Activated CD4-positive, alpha-beta T cell treated with anti-CD3 and anti-CD28 coated beads, Interleukin-2, amount 10 ng/mL, durations not matched to agents 7 days and 5 days (primary cell): ENCODE results near the gene ADIG. TPM values are rescaled to one million over a fixed set of nuclear protein-coding genes. Genes with fewer than 3 reads are reported as not detected.

ENCODE experiments used
- CTCF ChIA-PET: fragments of 350-600 bp; sonication (Branson Sonifier 250); formaldehyde crosslinking; loops from one replicate; lab custom pipeline; 2021; ENCODE audit warnings: antibody characterized with exemption; lab: Charles Lee
- POLR2A ChIA-PET: fragments of 350-600 bp; sonication (Branson Sonifier 250); formaldehyde crosslinking; loops from one replicate; lab custom pipeline; 2021; ENCODE audit warnings: antibody characterized with exemption; lab: Charles Lee
- DNase-seq: peaks from one replicate; pipeline ENCODE4 v3.0.0-alpha.2; 2020
- H3K27ac Mint-ChIP-seq: one replicate; pipeline ENCODE4 v1.8.0; 2021; ENCODE audit warnings: mild to moderate bottlenecking, moderate library complexity, mixed read lengths
- H3K27me3 Mint-ChIP-seq: one replicate; pipeline ENCODE4 v1.8.0; 2021; ENCODE audit warnings: mixed read lengths
- H3K36me3 Mint-ChIP-seq: one replicate; pipeline ENCODE4 v1.8.0; 2021; ENCODE audit warnings: low read depth, mixed read lengths
- H3K4me1 Mint-ChIP-seq: one replicate; pipeline ENCODE4 v1.8.0; 2021; ENCODE audit warnings: mixed read lengths
- H3K4me3 Mint-ChIP-seq: one replicate; pipeline ENCODE4 v1.8.0; 2021; ENCODE audit warnings: mild to moderate bottlenecking, moderate library complexity, mixed read lengths
- H3K9me3 Mint-ChIP-seq: one replicate; pipeline ENCODE4 v1.8.0; 2021; ENCODE audit warnings: mixed read lengths
- total RNA-seq, 2 experiments: library from RNA; stranded (reverse); gene quantifications; one replicate each; pipeline ENCODE4 v1.2.3, GENCODE V29; 2021

Gene ADIG
- total RNA-seq, 2 experiments from 2014 or later, result not detected

- Mint-ChIP-seq H3K9me3 (no peaks in the 10 kb centered on the region), H3K27me3 (no peaks in the 10 kb centered on the region), H3K36me3 (peaks cover 38% of the 10 kb centered on the region), H3K4me1 (no peaks in the 10 kb centered on the region), H3K4me3 (no peak overlapping the region), H3K27ac (no peak overlapping the region)
- no peak for DNase-seq
- ChIA-PET POLR2A (no interaction called here), CTCF (no interaction called here)
Measured at GRCh38 chr20:38555395-38555794, 25.6 kb upstream of the ADIG start.

GRCh38 chr20:38557174-38557573 is 23.8 kb upstream of the ADIG start:
- CTCF ChIA-PET, result no interaction called here
- H3K4me3 Mint-ChIP-seq, result no peak overlapping the region
- POLR2A ChIA-PET, result no interaction called here
- DNase-seq, result no peak
- no peak overlapping the region for H3K27ac Mint-ChIP-seq
- H3K9me3 Mint-ChIP-seq, result no peaks in the 10 kb centered on the region
- no peaks in the 10 kb centered on the region for H3K27me3 Mint-ChIP-seq
- H3K36me3 Mint-ChIP-seq, result peaks cover 38% of the 10 kb centered on the region
- H3K4me1 Mint-ChIP-seq, result no peaks in the 10 kb centered on the region

- POLR2A ChIA-PET, result no interaction called here
- Mint-ChIP-seq H3K27ac (no peak overlapping the region), H3K9me3 (no peaks in the 10 kb centered on the region), H3K36me3 (peaks cover 38% of the 10 kb centered on the region), H3K4me1 (no peaks in the 10 kb centered on the region), H3K4me3 (no peak overlapping the region), H3K27me3 (no peaks in the 10 kb centered on the region)
- DNase-seq, result no peak
- CTCF ChIA-PET, result interaction anchor here (0.6 kb wide), 2 partner anchors 73 to 1320 kb away, joined by 4 to 5 read pairs; no protein-coding TSS in a partner anchor
Measured at GRCh38 chr20:38558596-38559360, 22.2 kb upstream of the ADIG start.

GRCh38 chr20:38559764-38560163 is 21.2 kb upstream of the ADIG start:
- Mint-ChIP-seq H3K4me3 (no peak overlapping the region), H3K36me3 (peaks cover 32% of the 10 kb centered on the region), H3K27ac (no peak overlapping the region), H3K27me3 (no peaks in the 10 kb centered on the region), H3K9me3 (no peaks in the 10 kb centered on the region), H3K4me1 (no peaks in the 10 kb centered on the region)
- CTCF ChIA-PET, result interaction anchor here (0.7 kb wide), 2 partner anchors 19 to 189 kb away, joined by 3 to 5 read pairs; no protein-coding TSS in a partner anchor
- POLR2A ChIA-PET, result interaction anchor here (0.6 kb wide), 1 partner anchor 1221 kb away, joined by 3 read pairs; no protein-coding TSS in a partner anchor
- no peak for DNase-seq

- CTCF ChIA-PET, result no interaction called here
- Mint-ChIP-seq H3K4me1 (no peaks in the 10 kb centered on the region), H3K36me3 (peaks cover 28% of the 10 kb centered on the region), H3K27me3 (no peaks in the 10 kb centered on the region), H3K4me3 (no peak overlapping the region), H3K9me3 (no peaks in the 10 kb centered on the region), H3K27ac (no peak overlapping the region)
- no peak for DNase-seq
- POLR2A ChIA-PET, result no interaction called here
Measured at GRCh38 chr20:38563802-38564431, 17.1 kb upstream of the ADIG start.

- H3K9me3 Mint-ChIP-seq, result no peaks in the 10 kb centered on the region
- no peak overlapping the region for H3K4me3 Mint-ChIP-seq
- ChIA-PET POLR2A (no interaction called here), CTCF (no interaction called here)
- DNase-seq, result no peak
- no peak overlapping the region for H3K27ac Mint-ChIP-seq
- peaks cover 23% of the 10 kb centered on the region for H3K36me3 Mint-ChIP-seq
- H3K4me1 Mint-ChIP-seq, result no peaks in the 10 kb centered on the region
- H3K27me3 Mint-ChIP-seq, result no peaks in the 10 kb centered on the region
Measured at GRCh38 chr20:38564680-38565079, 16.3 kb upstream of the ADIG start.

GRCh38 chr20:38566036-38566598 is 14.9 kb upstream of the ADIG start:
- H3K4me3 Mint-ChIP-seq, result no peak overlapping the region
- ChIA-PET POLR2A (no interaction called here), CTCF (no interaction called here)
- H3K9me3 Mint-ChIP-seq, result no peaks in the 10 kb centered on the region
- H3K4me1 Mint-ChIP-seq, result no peaks in the 10 kb centered on the region
- no peak for DNase-seq
- no peaks in the 10 kb centered on the region for H3K27me3 Mint-ChIP-seq
- H3K27ac Mint-ChIP-seq, result no peak overlapping the region
- H3K36me3 Mint-ChIP-seq, result peaks cover 23% of the 10 kb centered on the region

- Mint-ChIP-seq H3K4me1 (no peaks in the 10 kb centered on the region), H3K27ac (no peak overlapping the region), H3K4me3 (no peak overlapping the region), H3K27me3 (no peaks in the 10 kb centered on the region), H3K9me3 (no peaks in the 10 kb centered on the region), H3K36me3 (peaks cover 22% of the 10 kb centered on the region)
- ChIA-PET POLR2A (no interaction called here), CTCF (interaction anchor here (0.7 kb wide), 1 partner anchor 101 kb away, joined by 3 read pairs; no protein-coding TSS in a partner anchor)
- DNase-seq, result no peak
Measured at GRCh38 chr20:38569747-38570525, 11.1 kb upstream of the ADIG start.

GRCh38 chr20:38573413-38573812 is 7.6 kb upstream of the ADIG start:
- Mint-ChIP-seq H3K4me1 (no peaks in the 10 kb centered on the region), H3K27me3 (no peaks in the 10 kb centered on the region), H3K27ac (no peak overlapping the region), H3K36me3 (peaks cover 15% of the 10 kb centered on the region), H3K9me3 (no peaks in the 10 kb centered on the region), H3K4me3 (no peak overlapping the region)
- CTCF ChIA-PET, result no interaction called here
- POLR2A ChIA-PET, result no interaction called here
- no peak for DNase-seq

GRCh38 chr20:38579219-38579910 is 1.6 kb upstream of the ADIG start:
- no peak overlapping the region for H3K27ac Mint-ChIP-seq
- no peaks in the 10 kb centered on the region for H3K9me3 Mint-ChIP-seq
- POLR2A ChIA-PET, result no interaction called here

GRCh38 chr20:38579921-38580320 is 1.1 kb upstream of the ADIG start:
- Mint-ChIP-seq H3K9me3 (no peaks in the 10 kb centered on the region), H3K4me3 (no peak overlapping the region), H3K27me3 (peaks cover 2% of the 10 kb centered on the region), H3K27ac (no peak overlapping the region), H3K4me1 (no peaks in the 10 kb centered on the region), H3K36me3 (peaks cover 4% of the 10 kb centered on the region)
- DNase-seq, result no peak
- POLR2A ChIA-PET, result no interaction called here
- CTCF ChIA-PET, result no interaction called here

More at GRCh38 chr20:38579219-38579910, 1.6 kb upstream of the ADIG start:
- Mint-ChIP-seq H3K4me1 (no peaks in the 10 kb centered on the region), H3K27me3 (peaks cover under 1% of the 10 kb centered on the region), H3K4me3 (no peak overlapping the region), H3K36me3 (peaks cover 6% of the 10 kb centered on the region)
- no peak for DNase-seq
- CTCF ChIA-PET, result interaction anchor here (0.6 kb wide), 1 partner anchor 20 kb away, joined by 3 read pairs; no protein-coding TSS in a partner anchor

- CTCF ChIA-PET, result no interaction called here
Measured at GRCh38 chr20:38581830-38582358, 897 bp downstream of the ADIG start.

More at GRCh38 chr20:38581830-38582358, 897 bp downstream of the ADIG start:
- no peaks in the 10 kb centered on the region for H3K9me3 Mint-ChIP-seq
- no peak for DNase-seq
- no peak overlapping the region for H3K4me3 Mint-ChIP-seq
- POLR2A ChIA-PET, result no interaction called here
- no peaks in the 10 kb centered on the region for H3K4me1 Mint-ChIP-seq
- H3K36me3 Mint-ChIP-seq, result no peaks in the 10 kb centered on the region
- no peak overlapping the region for H3K27ac Mint-ChIP-seq
- peaks cover 2% of the 10 kb centered on the region for H3K27me3 Mint-ChIP-seq
